SK-N-SH treated with all-trans-retinoic acid at 6 μM for 48 hours (cell line): Measurements from ENCODE around the gene MCF2.

ENCODE experiments used
- ATAC-seq: fragments of 200-7000 bp; cut with Tn5 transposase; 3 replicates; pipeline ENCODE4 v1.9.1; 2020; ENCODE audit warnings: mild to moderate bottlenecking, moderate library complexity
- ARNTL ChIP-seq: fragments of 450-650 bp; formaldehyde crosslinking; IDR thresholded peaks from 2 replicates; pipeline ENCODE4 v1.5.0; 2020; ENCODE audit warnings: low read depth, mild to moderate bottlenecking, moderate library complexity, borderline replicate concordance
- BACH2 ChIP-seq: fragments of 250-450 bp; sonication (Bioruptor Pico); IDR thresholded peaks from 2 replicates; pipeline ENCODE4 v1.9.0; 2021; ENCODE audit warnings: mild to moderate bottlenecking, borderline replicate concordance
- CSDC2 ChIP-seq: fragments of 250-450 bp; sonication (Bioruptor Pico); IDR thresholded peaks from 2 replicates; pipeline ENCODE4 v1.5.0; 2020; ENCODE audit warnings: mild to moderate bottlenecking, moderate library complexity
- ESRRG ChIP-seq: fragments of 250-450 bp; sonication (Bioruptor Pico); IDR thresholded peaks from 2 replicates; pipeline ENCODE4 v1.6.1; 2021; ENCODE audit warnings: mild to moderate bottlenecking
- GLIS3 ChIP-seq: fragments of 250-450 bp; sonication (Bioruptor Pico); IDR thresholded peaks from 2 replicates; pipeline ENCODE4 v1.5.0; 2020; ENCODE audit warnings: mild to moderate bottlenecking, moderate library complexity
- OSR1 ChIP-seq: fragments of 250-450 bp; sonication (Bioruptor Pico); IDR thresholded peaks from 2 replicates; pipeline ENCODE4 v1.8.0; 2022; ENCODE audit warnings: moderate library complexity, mild to moderate bottlenecking, inconsistent platforms
- PPARA ChIP-seq: fragments of 250-450 bp; sonication (Bioruptor Pico); IDR thresholded peaks from 2 replicates; pipeline ENCODE4 v1.5.0; 2020; ENCODE audit warnings: mild to moderate bottlenecking, borderline replicate concordance
- RARB ChIP-seq: fragments of 250-450 bp; sonication (Bioruptor Pico); IDR thresholded peaks from 2 replicates; pipeline ENCODE4 v1.8.0; 2021; ENCODE audit warnings: mild to moderate bottlenecking, moderate library complexity
- TCF4 ChIP-seq: fragments of 250-450 bp; sonication (Bioruptor Pico); IDR thresholded peaks from 2 replicates; pipeline ENCODE4 v1.8.0; 2021; ENCODE audit warnings: mild to moderate bottlenecking, moderate library complexity, borderline replicate concordance
- ZC3H10 ChIP-seq: fragments of 250-450 bp; sonication (Bioruptor Pico); IDR thresholded peaks from 2 replicates; pipeline ENCODE4 v1.5.1; 2021; ENCODE audit warnings: mild to moderate bottlenecking, moderate library complexity
- ZFP3 ChIP-seq: fragments of 250-450 bp; sonication (Bioruptor Pico); IDR thresholded peaks from 2 replicates; pipeline ENCODE4 v1.5.0; 2020; ENCODE audit warnings: mild to moderate bottlenecking, moderate library complexity
- ZFP30 ChIP-seq: fragments of 450-650 bp; formaldehyde crosslinking; IDR thresholded peaks from 2 replicates; pipeline ENCODE4 v1.5.0; 2022; ENCODE audit warnings: mild to moderate bottlenecking, moderate library complexity
- ZNF565 ChIP-seq: fragments of 450-650 bp; formaldehyde crosslinking; conservative IDR thresholded peaks from 2 replicates; pipeline ENCODE4 v1.5.0; 2020; ENCODE audit warnings: low read depth, mild to moderate bottlenecking, moderate library complexity
- ZNF70 ChIP-seq: fragments of 450-650 bp; formaldehyde crosslinking; IDR thresholded peaks from 2 replicates; pipeline ENCODE4 v1.5.0; 2020; ENCODE audit warnings: mild to moderate bottlenecking, moderate library complexity
- ZNF8 ChIP-seq: fragments of 450-650 bp; formaldehyde crosslinking; IDR thresholded peaks from 2 replicates; pipeline ENCODE4 v1.5.0; 2020; ENCODE audit warnings: mild to moderate bottlenecking, moderate library complexity
- TF ChIP-seq, protein P1 (sequence below): fragments of 250-450 bp; sonication (Bioruptor Pico); IDR thresholded peaks from 2 replicates; pipeline ENCODE4 v1.5.1; 2020; ENCODE audit warnings: low read depth, mild to moderate bottlenecking, moderate library complexity
- TF ChIP-seq, protein P2 (sequence below): fragments of 250-450 bp; sonication (Bioruptor Pico); IDR thresholded peaks from 2 replicates; pipeline ENCODE4 v1.8.0; 2021; ENCODE audit warnings: low read depth, mild to moderate bottlenecking, moderate library complexity, borderline replicate concordance
- TF ChIP-seq, protein P3 (sequence below): fragments of 250-450 bp; sonication (Bioruptor Pico); IDR thresholded peaks from 2 replicates; pipeline ENCODE4 v1.8.0; 2020; ENCODE audit warnings: mild to moderate bottlenecking, moderate library complexity, borderline replicate concordance
- TF ChIP-seq, protein P4 (sequence below): fragments of 250-450 bp; sonication (Bioruptor Pico); IDR thresholded peaks from 2 replicates; pipeline ENCODE4 v1.5.1; 2021; ENCODE audit warnings: mild to moderate bottlenecking, moderate library complexity
- TF ChIP-seq, protein P5 (sequence below): fragments of 250-450 bp; sonication (Bioruptor Pico); IDR thresholded peaks from 2 replicates; pipeline ENCODE4 v1.5.0; 2020; ENCODE audit warnings: mild to moderate bottlenecking, moderate library complexity

Gene MCF2

DNA sequence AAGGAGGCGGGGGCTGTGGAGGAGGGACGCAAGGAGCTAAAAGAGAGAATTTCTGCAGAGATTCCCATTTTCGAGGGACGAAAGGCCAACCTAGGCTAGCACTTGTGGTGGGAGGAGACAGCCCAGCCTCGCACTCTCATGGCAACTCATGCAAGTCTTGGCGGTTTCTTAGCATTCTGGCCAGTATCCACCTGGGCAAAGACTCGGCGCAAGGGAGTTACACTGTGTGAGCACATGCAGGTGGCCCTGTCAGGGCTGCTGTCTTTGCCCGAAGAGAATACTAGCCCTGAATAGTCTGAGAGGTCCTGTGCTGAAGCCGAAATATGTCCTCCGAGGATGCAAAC, 15.5 kb downstream of the MCF2 start:
- peak; percentile 38 for ATAC-seq
- TF ChIP-seq PPARA, result no peak
- TF ChIP-seq, protein P1, sequence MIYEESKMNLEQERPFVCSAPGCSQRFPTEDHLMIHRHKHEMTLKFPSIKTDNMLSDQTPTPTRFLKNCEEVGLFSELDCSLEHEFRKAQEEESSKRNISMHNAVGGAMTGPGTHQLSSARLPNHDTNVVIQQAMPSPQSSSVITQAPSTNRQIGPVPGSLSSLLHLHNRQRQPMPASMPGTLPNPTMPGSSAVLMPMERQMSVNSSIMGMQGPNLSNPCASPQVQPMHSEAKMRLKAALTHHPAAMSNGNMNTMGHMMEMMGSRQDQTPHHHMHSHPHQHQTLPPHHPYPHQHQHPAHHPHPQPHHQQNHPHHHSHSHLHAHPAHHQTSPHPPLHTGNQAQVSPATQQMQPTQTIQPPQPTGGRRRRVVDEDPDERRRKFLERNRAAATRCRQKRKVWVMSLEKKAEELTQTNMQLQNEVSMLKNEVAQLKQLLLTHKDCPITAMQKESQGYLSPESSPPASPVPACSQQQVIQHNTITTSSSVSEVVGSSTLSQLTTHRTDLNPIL (CRISPR knock-in tag), result no peak
- TF ChIP-seq, protein P2, sequence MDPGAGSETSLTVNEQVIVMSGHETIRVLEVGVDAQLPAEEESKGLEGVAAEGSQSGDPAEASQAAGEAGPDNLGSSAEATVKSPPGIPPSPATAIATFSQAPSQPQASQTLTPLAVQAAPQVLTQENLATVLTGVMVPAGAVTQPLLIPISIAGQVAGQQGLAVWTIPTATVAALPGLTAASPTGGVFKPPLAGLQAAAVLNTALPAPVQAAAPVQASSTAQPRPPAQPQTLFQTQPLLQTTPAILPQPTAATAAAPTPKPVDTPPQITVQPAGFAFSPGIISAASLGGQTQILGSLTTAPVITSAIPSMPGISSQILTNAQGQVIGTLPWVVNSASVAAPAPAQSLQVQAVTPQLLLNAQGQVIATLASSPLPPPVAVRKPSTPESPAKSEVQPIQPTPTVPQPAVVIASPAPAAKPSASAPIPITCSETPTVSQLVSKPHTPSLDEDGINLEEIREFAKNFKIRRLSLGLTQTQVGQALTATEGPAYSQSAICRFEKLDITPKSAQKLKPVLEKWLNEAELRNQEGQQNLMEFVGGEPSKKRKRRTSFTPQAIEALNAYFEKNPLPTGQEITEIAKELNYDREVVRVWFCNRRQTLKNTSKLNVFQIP (CRISPR knock-in tag), result no peak
- no peak for TF ChIP-seq RARB (CRISPR knock-in tag)
- TF ChIP-seq, protein P3, sequence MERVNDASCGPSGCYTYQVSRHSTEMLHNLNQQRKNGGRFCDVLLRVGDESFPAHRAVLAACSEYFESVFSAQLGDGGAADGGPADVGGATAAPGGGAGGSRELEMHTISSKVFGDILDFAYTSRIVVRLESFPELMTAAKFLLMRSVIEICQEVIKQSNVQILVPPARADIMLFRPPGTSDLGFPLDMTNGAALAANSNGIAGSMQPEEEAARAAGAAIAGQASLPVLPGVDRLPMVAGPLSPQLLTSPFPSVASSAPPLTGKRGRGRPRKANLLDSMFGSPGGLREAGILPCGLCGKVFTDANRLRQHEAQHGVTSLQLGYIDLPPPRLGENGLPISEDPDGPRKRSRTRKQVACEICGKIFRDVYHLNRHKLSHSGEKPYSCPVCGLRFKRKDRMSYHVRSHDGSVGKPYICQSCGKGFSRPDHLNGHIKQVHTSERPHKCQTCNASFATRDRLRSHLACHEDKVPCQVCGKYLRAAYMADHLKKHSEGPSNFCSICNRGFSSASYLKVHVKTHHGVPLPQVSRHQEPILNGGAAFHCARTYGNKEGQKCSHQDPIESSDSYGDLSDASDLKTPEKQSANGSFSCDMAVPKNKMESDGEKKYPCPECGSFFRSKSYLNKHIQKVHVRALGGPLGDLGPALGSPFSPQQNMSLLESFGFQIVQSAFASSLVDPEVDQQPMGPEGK (CRISPR knock-in tag), result no peak
- no peak for TF ChIP-seq ZC3H10 (CRISPR knock-in tag)
- TF ChIP-seq ZNF70 (CRISPR knock-in tag), result no peak
- TF ChIP-seq ZNF565, result no peak

DNA sequence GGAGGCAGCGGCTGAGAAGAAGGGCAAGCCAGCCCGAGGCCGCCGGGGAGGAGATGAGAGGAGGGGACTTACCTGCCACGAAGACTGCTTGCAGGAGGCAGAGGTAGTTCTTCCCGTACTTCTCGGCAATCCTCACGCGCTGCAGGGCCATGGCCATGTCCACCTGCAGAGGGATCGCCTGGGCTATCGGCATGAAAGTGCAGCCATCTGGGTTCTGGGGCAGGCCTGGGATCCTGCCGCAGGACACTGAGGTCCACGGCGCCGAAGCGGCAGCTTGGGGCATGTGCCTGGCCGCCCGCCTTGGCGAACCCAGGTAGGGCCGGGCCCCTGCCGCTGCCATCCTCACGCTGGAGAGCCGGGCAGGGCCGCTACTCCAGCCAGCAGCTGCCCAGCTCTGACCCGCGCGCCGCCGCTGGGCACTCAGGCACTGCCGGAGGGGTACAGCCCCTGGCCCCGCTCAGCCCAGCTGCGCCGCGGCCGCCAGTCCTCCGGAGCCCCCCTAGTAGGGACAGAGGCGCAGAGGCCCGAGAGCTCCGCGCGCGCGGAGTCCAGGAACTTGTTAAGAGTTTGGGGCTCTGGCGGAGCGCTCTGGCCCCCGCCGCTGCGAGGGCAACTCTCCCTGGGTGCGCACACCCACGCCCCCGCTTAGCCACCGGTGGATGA, 16.0 kb downstream of the MCF2 start:
- ATAC-seq, result peak; percentile 74
- no peak for TF ChIP-seq BACH2 (CRISPR knock-in tag)
- no peak for TF ChIP-seq ZNF8 (CRISPR knock-in tag)
- no peak for TF ChIP-seq CSDC2 (CRISPR knock-in tag)
- no peak for TF ChIP-seq ZFP3
- TF ChIP-seq OSR1, result no peak
- TF ChIP-seq ARNTL (CRISPR knock-in tag), result no peak
- no peak for TF ChIP-seq PPARA
- no peak for TF ChIP-seq ZNF565
- no peak for TF ChIP-seq TCF4 (CRISPR knock-in tag)
- TF ChIP-seq, protein P2 (CRISPR knock-in tag), result no peak
- TF ChIP-seq ZFP30 (CRISPR knock-in tag), result no peak
- TF ChIP-seq, protein P3 (CRISPR knock-in tag), result no peak
- no peak for TF ChIP-seq RARB (CRISPR knock-in tag)
- no peak for TF ChIP-seq ESRRG (CRISPR knock-in tag)

DNA sequence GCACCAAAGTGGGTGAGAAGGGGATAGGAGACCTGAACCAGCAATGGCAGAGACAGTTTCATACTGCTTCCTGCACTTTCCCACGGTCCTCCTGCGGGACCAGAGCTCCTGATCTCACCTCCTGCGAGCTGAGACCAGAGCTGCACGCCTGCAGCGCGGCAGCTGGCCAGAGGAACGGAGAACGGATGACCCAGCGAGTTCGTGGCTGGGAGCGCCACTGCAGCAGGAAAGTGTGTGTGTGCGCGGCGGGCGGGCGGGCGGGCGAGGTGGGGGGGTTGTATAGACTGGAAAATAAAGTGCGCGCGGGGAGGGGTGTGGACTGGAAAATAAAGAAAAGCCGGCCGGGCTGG, 16.5 kb downstream of the MCF2 start:
- peak; percentile 57 for ATAC-seq
- TF ChIP-seq TCF4 (CRISPR knock-in tag), result no peak
- TF ChIP-seq ESRRG (CRISPR knock-in tag), result no peak
- TF ChIP-seq PPARA, result no peak
- TF ChIP-seq, protein P2 (CRISPR knock-in tag), result no peak
- no peak for TF ChIP-seq ZC3H10 (CRISPR knock-in tag)
- TF ChIP-seq RARB (CRISPR knock-in tag), result no peak
- no peak for TF ChIP-seq BACH2 (CRISPR knock-in tag)
- TF ChIP-seq, protein P4, sequence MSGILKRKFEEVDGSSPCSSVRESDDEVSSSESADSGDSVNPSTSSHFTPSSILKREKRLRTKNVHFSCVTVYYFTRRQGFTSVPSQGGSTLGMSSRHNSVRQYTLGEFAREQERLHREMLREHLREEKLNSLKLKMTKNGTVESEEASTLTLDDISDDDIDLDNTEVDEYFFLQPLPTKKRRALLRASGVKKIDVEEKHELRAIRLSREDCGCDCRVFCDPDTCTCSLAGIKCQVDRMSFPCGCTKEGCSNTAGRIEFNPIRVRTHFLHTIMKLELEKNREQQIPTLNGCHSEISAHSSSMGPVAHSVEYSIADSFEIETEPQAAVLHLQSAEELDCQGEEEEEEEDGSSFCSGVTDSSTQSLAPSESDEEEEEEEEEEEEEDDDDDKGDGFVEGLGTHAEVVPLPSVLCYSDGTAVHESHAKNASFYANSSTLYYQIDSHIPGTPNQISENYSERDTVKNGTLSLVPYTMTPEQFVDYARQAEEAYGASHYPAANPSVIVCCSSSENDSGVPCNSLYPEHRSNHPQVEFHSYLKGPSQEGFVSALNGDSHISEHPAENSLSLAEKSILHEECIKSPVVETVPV (CRISPR knock-in tag), result no peak
- no peak for TF ChIP-seq ZNF565
- TF ChIP-seq, protein P1 (CRISPR knock-in tag), result no peak
- TF ChIP-seq, protein P5, sequence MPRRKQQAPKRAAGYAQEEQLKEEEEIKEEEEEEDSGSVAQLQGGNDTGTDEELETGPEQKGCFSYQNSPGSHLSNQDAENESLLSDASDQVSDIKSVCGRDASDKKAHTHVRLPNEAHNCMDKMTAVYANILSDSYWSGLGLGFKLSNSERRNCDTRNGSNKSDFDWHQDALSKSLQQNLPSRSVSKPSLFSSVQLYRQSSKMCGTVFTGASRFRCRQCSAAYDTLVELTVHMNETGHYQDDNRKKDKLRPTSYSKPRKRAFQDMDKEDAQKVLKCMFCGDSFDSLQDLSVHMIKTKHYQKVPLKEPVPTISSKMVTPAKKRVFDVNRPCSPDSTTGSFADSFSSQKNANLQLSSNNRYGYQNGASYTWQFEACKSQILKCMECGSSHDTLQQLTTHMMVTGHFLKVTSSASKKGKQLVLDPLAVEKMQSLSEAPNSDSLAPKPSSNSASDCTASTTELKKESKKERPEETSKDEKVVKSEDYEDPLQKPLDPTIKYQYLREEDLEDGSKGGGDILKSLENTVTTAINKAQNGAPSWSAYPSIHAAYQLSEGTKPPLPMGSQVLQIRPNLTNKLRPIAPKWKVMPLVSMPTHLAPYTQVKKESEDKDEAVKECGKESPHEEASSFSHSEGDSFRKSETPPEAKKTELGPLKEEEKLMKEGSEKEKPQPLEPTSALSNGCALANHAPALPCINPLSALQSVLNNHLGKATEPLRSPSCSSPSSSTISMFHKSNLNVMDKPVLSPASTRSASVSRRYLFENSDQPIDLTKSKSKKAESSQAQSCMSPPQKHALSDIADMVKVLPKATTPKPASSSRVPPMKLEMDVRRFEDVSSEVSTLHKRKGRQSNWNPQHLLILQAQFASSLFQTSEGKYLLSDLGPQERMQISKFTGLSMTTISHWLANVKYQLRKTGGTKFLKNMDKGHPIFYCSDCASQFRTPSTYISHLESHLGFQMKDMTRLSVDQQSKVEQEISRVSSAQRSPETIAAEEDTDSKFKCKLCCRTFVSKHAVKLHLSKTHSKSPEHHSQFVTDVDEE, result no peak
- no peak for TF ChIP-seq GLIS3 (CRISPR knock-in tag)
- no peak for TF ChIP-seq ARNTL (CRISPR knock-in tag)
- TF ChIP-seq ZFP30 (CRISPR knock-in tag), result no peak
